Neutrophil (primary cell): ENCODE data around the gene KCNMB4.

Source experiments
- H3K27ac ChIP-seq: fragments of 200-600 bp; sonication (generic); 2 replicates; pipeline ENCODE4 v1.5.1; 2016; ENCODE audit warnings: mild to moderate bottlenecking, moderate library complexity
- H3K27me3 ChIP-seq: fragments of 200-600 bp; sonication (generic); 2 replicates; pipeline ENCODE4 v1.6.0; 2016; ENCODE audit warnings: mild to moderate bottlenecking
- H3K36me3 ChIP-seq: fragments of 200-600 bp; sonication (generic); 2 replicates; pipeline ENCODE4 v1.5.1; 2017
- H3K4me1 ChIP-seq, 2 experiments: fragments of 200-600 bp in 1 of 2; sonication (generic) in 1 of 2; 1 replicate in 1 of 2; 2 replicates in 1 of 2; pipeline versions ENCODE4 v1.5.1 to v1.6.1; 2013 to 2016; ENCODE audit warnings: low read depth in 1 of 2, low read length in 1 of 2, mild to moderate bottlenecking in 1 of 2, moderate library complexity in 1 of 2; ENCODE audit not compliant: control insufficient read depth in 1 of 2, insufficient read depth in 1 of 2
- H3K4me3 ChIP-seq, 2 experiments: fragments of 200-600 bp in 1 of 2; sonication (generic) in 1 of 2; 1 replicate in 1 of 2; 2 replicates in 1 of 2; pipeline ENCODE4 v1.5.1; 2013 to 2016; ENCODE audit warnings: low read depth in 1 of 2, low read length in 1 of 2, mild to moderate bottlenecking in 1 of 2, moderate library complexity in 1 of 2
- H3K9me3 ChIP-seq: fragments of 200-600 bp; sonication (generic); 2 replicates; pipeline ENCODE4 v1.5.1; 2016
- CTCF ChIP-seq: fragments of 200-600 bp; sonication (generic); IDR thresholded peaks from 2 replicates; pipeline ENCODE4 v1.5.1; 2016; ENCODE audit warnings: antibody characterized with exemption

The KCNMB4 gene, protein sequence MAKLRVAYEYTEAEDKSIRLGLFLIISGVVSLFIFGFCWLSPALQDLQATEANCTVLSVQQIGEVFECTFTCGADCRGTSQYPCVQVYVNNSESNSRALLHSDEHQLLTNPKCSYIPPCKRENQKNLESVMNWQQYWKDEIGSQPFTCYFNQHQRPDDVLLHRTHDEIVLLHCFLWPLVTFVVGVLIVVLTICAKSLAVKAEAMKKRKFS

GRCh38 chr12:70365648-70366518 lies at the start of gene KCNMB4:
TSS of gene KCNMB4 (plus strand) at chr12:70366290. CDS start at chr12:70366735, 445 bp downstream.
- H3K27ac ChIP-seq, result no peak within 1 kb of the TSS
- H3K9me3 ChIP-seq, result no peaks in the 10 kb centered on the region
- H3K36me3 ChIP-seq, result no peaks in the 10 kb centered on the region
- no peak for TF ChIP-seq CTCF
- peaks cover 14 to 17% of the 10 kb centered on the region in 2 experiments for H3K4me1 ChIP-seq
- peaks cover 93% of the 10 kb centered on the region for H3K27me3 ChIP-seq
- H3K4me3 ChIP-seq, result peak within 1 kb of the TSS; percentile 73 to 77

DNA sequence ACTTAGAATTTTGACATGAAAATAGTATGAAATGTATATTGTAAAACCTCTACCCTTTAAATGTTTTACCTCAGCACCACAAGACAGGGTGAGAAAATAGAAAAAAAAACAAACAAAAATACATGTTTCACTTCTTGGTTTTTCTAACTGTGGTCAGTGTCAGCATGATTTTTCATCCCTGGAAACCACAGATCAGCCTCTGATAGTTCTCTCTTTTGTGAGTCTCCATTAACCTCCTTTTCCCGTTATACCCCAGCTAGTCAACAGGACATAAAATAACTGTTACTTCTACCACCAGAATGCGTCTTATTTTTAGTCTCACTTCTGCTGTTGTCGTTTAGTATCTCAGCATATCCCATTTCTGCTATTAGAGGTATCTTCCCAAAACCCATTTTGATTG lies 48.3 kb upstream of the KCNMB4 start:
- H3K4me3 ChIP-seq, result no peak overlapping the region
- no peak overlapping the region for H3K27ac ChIP-seq
- H3K4me1 ChIP-seq, result no peaks in the 10 kb centered on the region
- TF ChIP-seq CTCF, result no peak
- no peaks in the 10 kb centered on the region for H3K27me3 ChIP-seq
- no peaks in the 10 kb centered on the region for H3K9me3 ChIP-seq
- no peaks in the 10 kb centered on the region for H3K36me3 ChIP-seq

- no peak overlapping the region for H3K4me3 ChIP-seq
- H3K27ac ChIP-seq, result no peak overlapping the region
- no peaks in the 10 kb centered on the region for H3K9me3 ChIP-seq
- H3K27me3 ChIP-seq, result no peaks in the 10 kb centered on the region
- no peak for TF ChIP-seq CTCF
- H3K4me1 ChIP-seq, result no peaks in the 10 kb centered on the region
- H3K36me3 ChIP-seq, result peaks cover 11% of the 10 kb centered on the region
Measured at GRCh38 chr12:70319605-70320004, 46.5 kb upstream of the KCNMB4 start.

GRCh38 chr12:70321191-70321590 lies 44.9 kb upstream of the KCNMB4 start:
- peaks cover 14% of the 10 kb centered on the region for H3K36me3 ChIP-seq
- no peak for TF ChIP-seq CTCF
- no peaks in the 10 kb centered on the region for H3K4me1 ChIP-seq

GRCh38 chr12:70327541-70327940 lies 38.5 kb upstream of the KCNMB4 start:
- Histone ChIP-seq H3K9me3 (no peaks in the 10 kb centered on the region), H3K27me3 (no peaks in the 10 kb centered on the region), H3K27ac (no peak overlapping the region), H3K4me3 (no peak overlapping the region), H3K36me3 (peaks cover 14% of the 10 kb centered on the region), H3K4me1 (no peaks in the 10 kb centered on the region)
- TF ChIP-seq CTCF, result no peak

More at GRCh38 chr12:70321191-70321590, 44.9 kb upstream of the KCNMB4 start:
- no peak overlapping the region for H3K27ac ChIP-seq
- H3K27me3 ChIP-seq, result no peaks in the 10 kb centered on the region
- no peaks in the 10 kb centered on the region for H3K9me3 ChIP-seq
- H3K4me3 ChIP-seq, result no peak overlapping the region
